Prostate gland (tissue), 1 donor: ENCODE results near the gene NCAPG2.
"Not testable (repeated sequence)": the region's sequence is repeated elsewhere in the genome, so short reads cannot be mapped to it uniquely, and the experiment has no call there.

Experiments used
- POLR2A ChIP-seq: fragments of 450-650 bp; IDR thresholded peaks from one replicate; pipeline ENCODE4 v1.6.1; 2016; ENCODE audit warnings: antibody characterized with exemption, mild to moderate bottlenecking
- POLR2AphosphoS5 ChIP-seq: sonication (generic); formaldehyde crosslinking; IDR thresholded peaks from one replicate; pipeline ENCODE4 v1.6.1; 2017; ENCODE audit warnings: antibody characterized with exemption

- not testable (repeated sequence) for TF ChIP-seq POLR2A, POLR2AphosphoS5
These were observed 7.0 kb downstream of the NCAPG2 start for GRCh38 chr7:158697597-158697996.
